Measurements from ENCODE around the gene MYBPC3.

Gene MYBPC3

DNA sequence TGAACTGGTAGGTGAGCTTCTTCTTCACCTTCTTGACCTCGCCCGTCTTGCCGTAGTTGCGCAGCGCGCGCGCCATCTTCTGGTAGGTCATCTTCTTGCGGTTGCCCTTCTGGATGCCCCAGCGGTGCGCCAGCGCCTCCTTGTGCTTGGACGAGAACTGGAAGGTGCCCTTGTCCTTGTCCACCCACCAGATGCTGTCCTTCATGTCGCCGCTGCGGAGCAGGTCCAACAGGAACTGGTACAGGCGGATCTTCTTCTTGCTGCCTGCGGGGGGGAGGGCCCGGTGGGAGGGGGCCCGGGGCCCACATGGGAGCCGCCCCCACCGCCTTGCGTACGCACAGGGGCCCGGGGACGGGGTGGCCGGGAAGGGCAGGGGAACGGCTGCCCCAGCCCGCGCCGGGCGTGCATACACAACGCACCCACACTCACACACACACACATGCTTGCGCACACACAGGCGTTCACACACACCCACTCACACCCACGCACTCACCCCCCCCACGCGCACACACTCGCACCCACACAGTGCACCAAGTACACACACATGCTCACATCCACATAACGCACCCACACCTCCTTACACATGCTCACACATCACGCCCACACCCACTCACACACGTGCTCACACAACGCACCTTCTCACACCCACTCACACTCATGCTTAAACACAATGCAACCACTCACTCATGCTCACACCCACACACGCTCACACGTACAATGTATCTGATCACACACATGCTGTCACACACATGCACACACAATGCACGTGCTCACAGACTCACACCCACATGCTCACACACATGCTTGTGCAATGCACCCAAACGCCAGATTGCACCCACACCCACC is 3.0 kb upstream of the MYBPC3 start:
- Histone ChIP-seq H2AFZ (ENCODE audit: low read depth, low read length) (no peak overlapping the region), H3K4me1 (ENCODE audit: insufficient read depth, low read length) (peaks cover 19% of the 10 kb centered on the region), H3K4me3 (ENCODE audit: low read depth in 1 of 2, low read length in 2 of 2) (no peak overlapping the region), H3K9me3 (ENCODE audit: insufficient read depth, low read length, severe bottlenecking) (no peaks in the 10 kb centered on the region), H3K79me2 (ENCODE audit: insufficient read depth, low read length) (no peaks in the 10 kb centered on the region), H3K27me3 (ENCODE audit: insufficient read depth, low read length, poor library complexity) (no peaks in the 10 kb centered on the region), H3K36me3 (ENCODE audit: insufficient read depth, low read length) (no peaks in the 10 kb centered on the region), H3K9ac (ENCODE audit: low read depth, low read length) (no peak overlapping the region), H3K27ac (ENCODE audit: low read length) (no peak overlapping the region), H3K4me2 (ENCODE audit: insufficient read depth, low read length) (no peak overlapping the region), H4K20me1 (ENCODE audit: insufficient read depth, low read length) (no peaks in the 10 kb centered on the region)
- DNase-seq (peak; percentile 54), ATAC-seq (ENCODE audit: insufficient read depth, low read depth) (no peak)
- TF ChIP-seq, protein P1, sequence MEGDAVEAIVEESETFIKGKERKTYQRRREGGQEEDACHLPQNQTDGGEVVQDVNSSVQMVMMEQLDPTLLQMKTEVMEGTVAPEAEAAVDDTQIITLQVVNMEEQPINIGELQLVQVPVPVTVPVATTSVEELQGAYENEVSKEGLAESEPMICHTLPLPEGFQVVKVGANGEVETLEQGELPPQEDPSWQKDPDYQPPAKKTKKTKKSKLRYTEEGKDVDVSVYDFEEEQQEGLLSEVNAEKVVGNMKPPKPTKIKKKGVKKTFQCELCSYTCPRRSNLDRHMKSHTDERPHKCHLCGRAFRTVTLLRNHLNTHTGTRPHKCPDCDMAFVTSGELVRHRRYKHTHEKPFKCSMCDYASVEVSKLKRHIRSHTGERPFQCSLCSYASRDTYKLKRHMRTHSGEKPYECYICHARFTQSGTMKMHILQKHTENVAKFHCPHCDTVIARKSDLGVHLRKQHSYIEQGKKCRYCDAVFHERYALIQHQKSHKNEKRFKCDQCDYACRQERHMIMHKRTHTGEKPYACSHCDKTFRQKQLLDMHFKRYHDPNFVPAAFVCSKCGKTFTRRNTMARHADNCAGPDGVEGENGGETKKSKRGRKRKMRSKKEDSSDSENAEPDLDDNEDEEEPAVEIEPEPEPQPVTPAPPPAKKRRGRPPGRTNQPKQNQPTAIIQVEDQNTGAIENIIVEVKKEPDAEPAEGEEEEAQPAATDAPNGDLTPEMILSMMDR (IDR thresholded peaks at IDR 0.05; ENCODE audit: borderline replicate concordance, extremely low read depth, low read length, poor library complexity, severe bottlenecking): peak; percentile 74
- TF ChIP-seq EZH2 (IDR thresholded peaks at IDR 0.05; ENCODE audit: borderline replicate concordance, low read depth, low read length, severe bottlenecking): no peak

DNA sequence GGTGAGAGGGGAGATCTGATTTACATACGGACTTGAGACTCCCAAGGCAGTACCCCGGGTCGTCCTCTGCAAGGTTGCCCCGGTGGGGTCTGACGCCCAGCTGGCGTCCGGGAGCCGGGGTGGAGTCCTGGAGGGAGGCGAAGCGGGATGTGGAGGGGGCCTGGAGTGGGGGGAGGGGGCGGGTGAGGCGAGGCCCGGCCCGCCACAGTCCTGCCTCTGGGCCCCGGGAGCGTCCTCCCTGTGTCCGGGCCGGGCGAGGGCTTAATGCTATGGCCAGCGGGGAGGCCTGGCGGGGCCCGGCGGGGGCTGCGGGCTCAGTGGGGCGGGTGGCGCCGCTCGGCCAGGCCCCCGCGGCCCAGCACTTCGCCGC is 2.4 kb upstream of the MYBPC3 start:
- ATAC-seq (ENCODE audit: insufficient read depth, low read depth) (no peak), DNase-seq (no peak)
- Histone ChIP-seq H3K9me3 (ENCODE audit: insufficient read depth, low read length, severe bottlenecking) (no peaks in the 10 kb centered on the region), H3K9ac (ENCODE audit: low read depth, low read length) (no peak overlapping the region), H3K4me1 (ENCODE audit: insufficient read depth, low read length) (peaks cover 13% of the 10 kb centered on the region), H3K4me2 (ENCODE audit: insufficient read depth, low read length) (no peak overlapping the region), H3K79me2 (ENCODE audit: insufficient read depth, low read length) (no peaks in the 10 kb centered on the region), H2AFZ (ENCODE audit: low read depth, low read length) (no peak overlapping the region), H3K4me3 (ENCODE audit: low read depth in 1 of 2, low read length in 2 of 2) (no peak overlapping the region), H3K36me3 (ENCODE audit: insufficient read depth, low read length) (no peaks in the 10 kb centered on the region), H3K27me3 (ENCODE audit: insufficient read depth, low read length, poor library complexity) (no peaks in the 10 kb centered on the region), H3K27ac (ENCODE audit: low read length) (no peak overlapping the region), H4K20me1 (ENCODE audit: insufficient read depth, low read length) (no peaks in the 10 kb centered on the region)
- TF ChIP-seq EZH2 (IDR thresholded peaks at IDR 0.05; ENCODE audit: borderline replicate concordance, low read depth, low read length, severe bottlenecking): no peak
- TF ChIP-seq, protein P1 (IDR thresholded peaks at IDR 0.05; ENCODE audit: borderline replicate concordance, extremely low read depth, low read length, poor library complexity, severe bottlenecking): no peak

DNA sequence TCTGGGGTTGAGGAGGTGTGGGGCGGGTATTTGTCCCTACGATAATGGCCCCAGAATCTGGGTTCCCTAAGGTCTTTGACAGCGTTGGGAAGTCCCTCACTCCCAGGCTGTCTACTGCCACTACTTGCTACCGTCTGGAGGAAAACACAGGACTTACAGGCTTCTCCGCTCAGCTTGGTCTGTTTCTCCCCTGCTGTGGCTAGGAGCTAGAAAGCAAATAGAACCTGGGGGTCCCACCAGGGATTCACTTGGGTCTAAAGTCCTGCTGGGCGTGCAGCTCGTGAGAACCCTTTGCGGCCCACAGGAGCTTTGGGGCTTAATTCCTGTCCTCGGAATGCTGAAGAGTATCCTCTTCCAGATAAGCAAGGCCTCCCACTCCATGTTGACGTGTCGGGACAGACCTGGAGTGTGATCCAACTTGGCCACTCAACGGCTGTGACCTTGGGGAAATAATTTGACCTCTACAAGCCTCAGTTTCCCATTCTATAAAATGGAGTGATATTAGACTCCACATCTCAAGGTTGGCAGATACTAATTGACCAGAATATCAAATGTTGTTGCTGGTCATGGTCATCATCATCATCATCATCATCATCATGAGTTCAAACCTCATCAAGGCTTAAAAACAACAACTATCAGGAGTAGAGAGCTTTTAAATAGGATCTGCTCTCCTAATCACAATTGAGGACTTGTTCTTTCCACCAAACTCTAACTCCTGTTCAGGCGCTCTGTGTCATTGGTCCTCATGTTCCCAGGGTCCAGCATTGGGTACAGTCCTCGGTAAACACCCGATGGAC is 1.7 kb upstream of the MYBPC3 start:
- Histone ChIP-seq H3K9me3 (ENCODE audit: insufficient read depth, low read length, severe bottlenecking) (no peaks in the 10 kb centered on the region), H3K4me2 (ENCODE audit: insufficient read depth, low read length) (no peak overlapping the region), H3K79me2 (ENCODE audit: insufficient read depth, low read length) (no peaks in the 10 kb centered on the region), H3K9ac (ENCODE audit: low read depth, low read length) (no peak overlapping the region), H3K27me3 (ENCODE audit: insufficient read depth, low read length, poor library complexity) (no peaks in the 10 kb centered on the region), H3K36me3 (ENCODE audit: insufficient read depth, low read length) (no peaks in the 10 kb centered on the region), H3K27ac (ENCODE audit: low read length) (no peak overlapping the region), H3K4me3 (ENCODE audit: low read depth in 1 of 2, low read length in 2 of 2) (no peak overlapping the region), H2AFZ (ENCODE audit: low read depth, low read length) (no peak overlapping the region), H3K4me1 (ENCODE audit: insufficient read depth, low read length) (peaks cover 6% of the 10 kb centered on the region), H4K20me1 (ENCODE audit: insufficient read depth, low read length) (no peaks in the 10 kb centered on the region)
- DNase-seq (no peak), ATAC-seq (ENCODE audit: insufficient read depth, low read depth) (no peak)
- TF ChIP-seq, protein P1 (IDR thresholded peaks at IDR 0.05; ENCODE audit: borderline replicate concordance, extremely low read depth, low read length, poor library complexity, severe bottlenecking): no peak
- no peak for TF ChIP-seq EZH2 (IDR thresholded peaks at IDR 0.05; ENCODE audit: borderline replicate concordance, low read depth, low read length, severe bottlenecking)

All from DND-41 (cell line).